22Rv1 (cell line): ENCODE results near the gene SLC25A12.

Experiments
- H3K27ac ChIP-seq: fragments of 450-650 bp; 2 replicates; pipeline ENCODE4 v1.5.1; 2017
- ZFX ChIP-seq: fragments of 450-650 bp; IDR thresholded peaks from 2 replicates; pipeline ENCODE4 v1.6.1; 2017; ENCODE audit warnings: antibody characterized with exemption, borderline replicate concordance
- TF ChIP-seq, protein P1 (sequence below): fragments of 450-650 bp; IDR thresholded peaks from 2 replicates; pipeline ENCODE4 v1.5.1; 2017; ENCODE audit warnings: mild to moderate bottlenecking

Gene SLC25A12

DNA sequence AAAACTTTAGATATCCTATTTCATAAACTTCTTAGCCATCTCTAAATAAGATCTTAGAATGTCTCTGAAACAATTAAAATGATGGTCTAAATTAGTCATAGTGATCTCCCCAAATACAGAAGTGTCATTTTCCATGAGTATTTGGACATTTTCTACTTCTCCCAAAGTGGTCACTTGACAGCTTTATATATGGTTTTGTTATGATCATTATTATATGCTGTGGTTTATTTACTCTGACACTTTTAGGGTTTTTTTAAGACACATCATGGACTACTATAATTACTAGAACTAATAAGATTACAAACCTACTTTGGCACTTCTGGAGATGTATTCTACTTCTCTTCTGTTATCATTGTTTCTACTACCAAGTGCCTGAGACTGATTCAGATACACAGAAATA, 47.1 kb downstream of the SLC25A12 start:
- H3K27ac ChIP-seq: no peak overlapping the region
- no peak for TF ChIP-seq ZFX
- TF ChIP-seq, protein P1, sequence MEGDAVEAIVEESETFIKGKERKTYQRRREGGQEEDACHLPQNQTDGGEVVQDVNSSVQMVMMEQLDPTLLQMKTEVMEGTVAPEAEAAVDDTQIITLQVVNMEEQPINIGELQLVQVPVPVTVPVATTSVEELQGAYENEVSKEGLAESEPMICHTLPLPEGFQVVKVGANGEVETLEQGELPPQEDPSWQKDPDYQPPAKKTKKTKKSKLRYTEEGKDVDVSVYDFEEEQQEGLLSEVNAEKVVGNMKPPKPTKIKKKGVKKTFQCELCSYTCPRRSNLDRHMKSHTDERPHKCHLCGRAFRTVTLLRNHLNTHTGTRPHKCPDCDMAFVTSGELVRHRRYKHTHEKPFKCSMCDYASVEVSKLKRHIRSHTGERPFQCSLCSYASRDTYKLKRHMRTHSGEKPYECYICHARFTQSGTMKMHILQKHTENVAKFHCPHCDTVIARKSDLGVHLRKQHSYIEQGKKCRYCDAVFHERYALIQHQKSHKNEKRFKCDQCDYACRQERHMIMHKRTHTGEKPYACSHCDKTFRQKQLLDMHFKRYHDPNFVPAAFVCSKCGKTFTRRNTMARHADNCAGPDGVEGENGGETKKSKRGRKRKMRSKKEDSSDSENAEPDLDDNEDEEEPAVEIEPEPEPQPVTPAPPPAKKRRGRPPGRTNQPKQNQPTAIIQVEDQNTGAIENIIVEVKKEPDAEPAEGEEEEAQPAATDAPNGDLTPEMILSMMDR: no peak

DNA sequence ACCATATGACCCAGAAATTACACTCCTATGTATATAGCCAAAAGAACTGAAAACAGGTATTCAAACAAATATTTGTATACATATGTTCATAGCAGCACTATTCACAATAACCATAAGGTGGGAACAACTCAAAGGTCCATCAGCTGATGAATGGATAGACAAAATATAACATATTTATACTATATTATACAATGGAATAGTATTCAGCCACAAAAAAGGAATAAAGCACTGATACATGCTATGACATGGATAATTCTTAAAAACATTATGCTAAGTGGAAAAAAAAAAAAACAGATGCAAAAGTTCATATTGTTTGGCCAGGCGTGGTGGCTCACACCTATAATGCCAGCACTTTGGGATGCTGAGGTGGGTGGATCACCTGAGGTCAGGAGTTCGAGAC, 52.0 kb downstream of the SLC25A12 start:
- H3K27ac ChIP-seq: no peak overlapping the region
- no peak for TF ChIP-seq ZFX
- TF ChIP-seq, protein P1: no peak

GRCh38 chr2:171837736-171838135, 56.3 kb downstream of the SLC25A12 start:
- no peak for TF ChIP-seq ZFX
- TF ChIP-seq, protein P1: no peak
- H3K27ac ChIP-seq: no peak overlapping the region

GRCh38 chr2:171836146-171836910, 57.7 kb downstream of the SLC25A12 start:
- H3K27ac ChIP-seq: no peak overlapping the region
- no peak for TF ChIP-seq ZFX
- TF ChIP-seq, protein P1: no peak

DNA sequence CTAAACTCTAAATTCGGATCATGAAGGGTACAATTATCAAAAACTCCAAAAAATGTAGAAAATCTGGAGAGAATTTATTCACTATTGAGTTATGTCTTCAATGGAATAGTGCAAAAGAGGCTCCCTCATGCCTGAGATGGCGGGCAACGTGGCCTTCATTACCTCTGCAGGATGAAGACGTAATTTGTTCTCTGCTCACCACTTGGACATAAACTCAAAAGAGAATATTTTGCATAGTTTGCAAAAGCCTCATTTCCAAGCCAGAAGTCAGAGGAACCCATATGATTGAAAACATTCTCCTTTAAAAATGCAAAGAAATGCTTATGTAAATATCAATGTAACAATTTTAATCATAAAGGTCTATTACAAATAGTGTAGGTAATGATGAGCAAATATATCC, 58.7 kb downstream of the SLC25A12 start:
- no peak overlapping the region for H3K27ac ChIP-seq
- TF ChIP-seq, protein P1: no peak
- no peak for TF ChIP-seq ZFX

DNA sequence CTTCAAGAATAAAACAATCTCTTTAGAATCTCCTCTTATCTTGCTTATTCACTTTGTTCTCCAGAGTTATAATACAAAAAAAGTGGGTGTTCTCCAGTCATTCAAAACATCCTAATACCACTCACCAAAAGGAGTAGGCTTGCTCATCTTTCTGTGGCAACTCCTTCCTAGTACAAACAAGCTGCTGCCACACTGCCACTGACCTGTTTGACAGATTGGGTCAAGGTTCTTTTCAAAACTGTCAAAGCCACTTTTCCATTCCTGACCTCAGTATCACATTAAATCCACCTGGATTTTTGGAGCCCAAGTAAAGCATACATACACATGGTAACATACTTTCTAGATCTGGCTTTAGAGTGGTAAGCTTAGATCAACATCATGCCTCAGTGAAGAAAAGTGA, 59.8 kb downstream of the SLC25A12 start:
- no peak overlapping the region for H3K27ac ChIP-seq
- no peak for TF ChIP-seq ZFX
- TF ChIP-seq, protein P1: no peak

- H3K27ac ChIP-seq: no peak overlapping the region
- no peak for TF ChIP-seq ZFX
- TF ChIP-seq, protein P1: no peak
These were observed 61.6 kb downstream of the SLC25A12 start for GRCh38 chr2:171832489-171832888.
